Adrenal gland (tissue), 12 donors: ENCODE results near the gene CLRN2. TPM values are rescaled to one million over a fixed set of nuclear protein-coding genes. Genes with fewer than 3 reads are reported as not detected.

Experiments used
- DNase-seq, 7 donors: peaks; one replicate each; pipeline ENCODE4 v3.0.0-alpha.2; 2019 to 2020
- H3K27ac ChIP-seq, 5 donors: fragments of 200-600 bp; sonication (generic) in 4 of 5; 1 replicate in 3 of 5; 2 replicates in 2 of 5; pipeline versions ENCODE4 v1.5.1 to v1.8.0; 2016 to 2020; ENCODE audit warnings: mild to moderate bottlenecking in 1 of 5
- H3K27me3 ChIP-seq: fragments of 200-600 bp; 2 replicates; pipeline ENCODE4 v1.8.0; 2021
- H3K36me3 ChIP-seq, 2 donors: fragments of 200-600 bp; replicated peaks in 1 of 2; 1 replicate in 1 of 2; 2 replicates in 1 of 2; pipeline versions ENCODE4 v1.5.1 to v1.8.0; 2018 to 2022
- H3K4me1 ChIP-seq, 2 donors: fragments of 200-600 bp; replicated peaks in 1 of 2; 1 replicate in 1 of 2; 2 replicates in 1 of 2; pipeline versions ENCODE4 v1.5.1 to v1.8.0; 2018 to 2021
- H3K4me3 ChIP-seq, 4 donors: fragments of 200-600 bp; sonication (generic) in 3 of 4; one replicate each; pipeline ENCODE4 v1.5.1; 2016 to 2018
- H3K9me3 ChIP-seq, 3 donors: fragments of 200-600 bp; sonication (generic) in 1 of 3; replicated peaks in 1 of 3; 1 replicate in 2 of 3; 2 replicates in 1 of 3; pipeline versions ENCODE4 v1.5.1 to v1.8.0; 2016 to 2021
- CTCF ChIP-seq, 6 experiments: fragments of 450-650 bp in 4 of 6; fragments of 200-600 bp in 2 of 6; sonication (generic) in 1 of 6; IDR thresholded peaks; 1 replicate in 5 of 6; 2 replicates in 1 of 6; pipeline versions ENCODE4 v1.5.1 to v1.8.0; 2016 to 2021; ENCODE audit warnings: antibody characterized with exemption in 6 of 6, mild to moderate bottlenecking in 2 of 6, moderate library complexity in 1 of 6
- POLR2A ChIP-seq, 2 donors: fragments of 450-650 bp; IDR thresholded peaks; one replicate each; pipeline ENCODE4 v1.6.1; 2017; ENCODE audit warnings: antibody characterized with exemption in 2 of 2, mild to moderate bottlenecking in 2 of 2, moderate library complexity in 1 of 2
- WGBS, 4 donors: extraction: QIAGEN DNeasy Blood & Tissue Kit in 2 of 4; methylation state at CpG; one replicate each; pipeline versions ENCODE4 v1.1.5 to v1.1.7; 2013 to 2017; 5-methylcytosine and 5-hydroxymethylcytosine counted together
- intact Hi-C, 2 donors: fragments of 100-400 bp; cut with DNase I; formaldehyde crosslinking; loops; one replicate each; pipeline versions ENCODE4 v1.14.1 to v1.15.0; 2022 to 2023
- polyA plus RNA-seq, 3 donors: library from polyadenylated mRNA; stranded (reverse); fragments of 200-250 nt in 2 of 3; fragments of 350-450 nt in 1 of 3; fragmentation: Illumina TruSeq in 1 of 3; extraction: RNeasy Lipid Tissue Mini Kit (QIAGEN cat#74804) in 1 of 3; gene quantifications; one replicate each; pipeline ENCODE4 v1.2.3, GENCODE V29; 2013 to 2014
- total RNA-seq, 9 donors: library from RNA; depleted of rRNA in 4 of 9; stranded (reverse); fragments of >200 nt in 4 of 9; fragments of 120-200 nt in 1 of 9; fragmentation: NEBNext Ultra II Directional in 1 of 9; extraction: Animal tissue kit (Norgen Biotek cat#: 25700) in 1 of 9; gene quantifications; one replicate each; pipeline versions ENCODE4 v1.1.0 to v1.2.4, GENCODE V29; 2013 to 2023
- donor health status: healthy with polysubstance abuse.
- donor health status: Bipolar disorder and iron deficiency.
- donor health status: DM: yes; HTN: yes; CAD: no.
- donor health status: DM: no; HTN: no; CAD: no.
- donor health status: DM: no; HTN: no; CAD: no.
- donor health status: DM: yes; HTN: yes; CAD: no.

The CLRN2 gene
- total and polyA plus RNA-seq, 12 donors: not detected

DNA sequence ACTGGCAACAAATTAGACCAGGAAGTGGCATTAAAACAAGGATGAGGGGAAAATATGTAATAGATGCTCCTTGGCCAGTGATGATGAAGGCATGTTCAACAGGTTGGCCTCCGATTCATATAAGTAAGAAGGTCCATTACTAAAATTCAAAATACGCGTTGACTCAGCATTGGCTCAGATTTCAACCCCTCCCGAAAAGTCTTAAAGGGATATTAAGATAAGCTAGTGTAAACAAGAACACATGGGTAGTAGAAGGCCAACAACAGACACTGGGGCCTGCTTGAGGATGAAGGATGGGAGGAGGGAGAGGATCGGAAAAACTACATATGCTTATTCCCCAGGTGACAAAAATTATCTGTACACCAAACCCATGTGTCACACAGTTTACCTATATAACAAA is 42.9 kb downstream of the CLRN2 start:
- Histone ChIP-seq H3K4me3 (no peak overlapping the region), H3K4me1 (no peaks in the 10 kb centered on the region), H3K27me3 (no peaks in the 10 kb centered on the region), H3K9me3 (no peaks in the 10 kb centered on the region), H3K36me3 (no peaks in the 10 kb centered on the region), H3K27ac (no peak overlapping the region)
- 75 to 82% (median 81%) methylated on average over 5 of the region's 5 CpGs for WGBS, 4 donors
- no peak for DNase-seq
- TF ChIP-seq POLR2A (IDR thresholded peaks at IDR 0.05) (no peak), CTCF (IDR thresholded peaks at IDR 0.05) (no peak)
- intact Hi-C loops: no loop called here

DNA sequence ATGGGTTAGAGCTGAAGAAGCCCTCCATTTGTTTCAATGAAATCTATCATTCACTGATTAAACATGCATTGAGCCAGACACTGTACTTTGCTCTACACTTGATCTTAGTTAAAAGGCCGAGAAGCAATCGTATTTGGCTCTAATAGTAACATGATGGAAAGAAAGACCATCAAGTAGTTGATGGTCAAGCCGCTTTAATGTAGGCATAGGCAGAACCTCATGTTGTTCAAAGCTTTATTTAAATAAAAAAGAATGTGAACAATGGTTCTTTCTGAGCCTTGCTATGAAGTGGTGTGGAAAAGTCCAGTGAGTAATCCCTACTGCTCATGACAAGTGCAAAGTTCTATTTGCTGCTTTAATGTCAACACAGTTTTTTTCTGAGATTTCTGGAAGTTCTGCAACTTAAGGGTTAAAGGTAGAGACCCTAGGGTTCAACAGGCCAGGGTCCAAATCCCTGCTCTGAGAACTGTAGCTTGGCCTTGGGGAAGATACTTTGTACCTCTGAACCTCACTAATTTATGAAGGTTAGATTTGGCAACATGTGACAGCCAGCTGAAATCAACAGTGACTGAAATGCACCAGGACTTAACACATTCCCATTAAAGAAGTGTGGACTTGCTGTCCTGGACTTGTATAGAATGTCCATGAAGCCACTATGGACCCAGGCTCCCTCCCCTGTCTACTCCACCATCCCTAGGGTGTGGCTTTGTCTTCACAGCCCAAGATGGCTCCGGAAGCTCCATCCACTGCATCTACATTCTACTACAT is 44.2 kb downstream of the CLRN2 start:
- Histone ChIP-seq H3K27me3 (no peaks in the 10 kb centered on the region), H3K9me3 (no peaks in the 10 kb centered on the region), H3K4me1 (no peaks in the 10 kb centered on the region), H3K36me3 (no peaks in the 10 kb centered on the region), H3K27ac (no peak overlapping the region), H3K4me3 (no peak overlapping the region)
- WGBS, 4 donors: 85 to 93% (median 87%) methylated on average over 4 of the region's 4 CpGs
- intact Hi-C loops: no loop called here
- TF ChIP-seq POLR2A (IDR thresholded peaks at IDR 0.05) (no peak), CTCF (IDR thresholded peaks at IDR 0.05) (no peak)
- DNase-seq: no peak

DNA sequence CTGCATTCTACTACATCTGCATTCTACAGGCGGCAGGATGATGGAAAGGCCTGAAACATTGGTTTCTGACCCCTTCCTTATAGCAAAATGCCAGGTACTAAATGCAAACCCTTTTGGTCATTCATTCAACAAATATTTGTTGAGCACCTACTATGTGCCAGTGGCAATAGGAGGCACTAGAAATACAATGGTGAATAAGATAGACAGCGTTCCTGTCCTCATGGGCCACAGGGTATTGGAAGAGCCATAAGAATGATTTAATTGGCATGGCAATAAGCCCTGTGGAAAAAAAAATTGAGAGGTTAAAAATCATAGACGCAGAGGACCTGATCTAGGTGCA is 44.7 kb downstream of the CLRN2 start:
- no peaks in the 10 kb centered on the region for H3K27me3 ChIP-seq
- no peak overlapping the region for H3K4me3 ChIP-seq
- H3K36me3 ChIP-seq: no peaks in the 10 kb centered on the region
- no peak for TF ChIP-seq CTCF (IDR thresholded peaks at IDR 0.05)
- TF ChIP-seq POLR2A (IDR thresholded peaks at IDR 0.05): no peak
- no peaks in the 10 kb centered on the region for H3K4me1 ChIP-seq
- 87 to 93% (median 91%) methylated on average over 3 of the region's 3 CpGs for WGBS, 4 donors
- intact Hi-C loops: no loop called here
- no peaks in the 10 kb centered on the region for H3K9me3 ChIP-seq
- no peak for DNase-seq
- no peak overlapping the region for H3K27ac ChIP-seq

- intact Hi-C loops: no loop called here
Observed at GRCh38 chr4:17560065-17560673, 45.2 kb downstream of the CLRN2 start.

More at GRCh38 chr4:17560065-17560673, 45.2 kb downstream of the CLRN2 start:
- H3K36me3 ChIP-seq: no peaks in the 10 kb centered on the region
- 66 to 77% (median 74%) methylated on average over 6 of the region's 6 CpGs for WGBS, 4 donors
- no peak overlapping the region for H3K4me3 ChIP-seq
- no peaks in the 10 kb centered on the region for H3K4me1 ChIP-seq
- no peaks in the 10 kb centered on the region for H3K27me3 ChIP-seq
- TF ChIP-seq CTCF (IDR thresholded peaks at IDR 0.05) (no peak), POLR2A (IDR thresholded peaks at IDR 0.05) (no peak)
- H3K27ac ChIP-seq: no peak overlapping the region
- no peak for DNase-seq
- no peaks in the 10 kb centered on the region for H3K9me3 ChIP-seq
